Stimulated activated CD8-positive, alpha-beta memory T cell treated with anti-CD3 and anti-CD28 coated beads, Interleukin-12 subunit alpha, Interleukin-12 subunit beta, amount 100 ng/mL, for 1 hour (primary cell): ENCODE measurements around the gene INHBA.

Experiments
- DNase-seq: peaks from one replicate; pipeline ENCODE4 v3.0.0-alpha.2; 2020; ENCODE audit warnings: low read depth

INHBA gene

GRCh38 chr7:41688906-41689305 is 14.0 kb downstream of the INHBA start:
- DNase-seq, result no peak

GRCh38 chr7:41688012-41688625 is 14.8 kb downstream of the INHBA start:
- no peak for DNase-seq

- DNase-seq, result no peak
Observed at GRCh38 chr7:41685684-41686083, 17.2 kb downstream of the INHBA start.

GRCh38 chr7:41682422-41682821 is 20.5 kb downstream of the INHBA start:
- DNase-seq, result no peak

GRCh38 chr7:41679566-41679965 is 23.3 kb downstream of the INHBA start:
- DNase-seq, result no peak

GRCh38 chr7:41674505-41675023 is 28.3 kb downstream of the INHBA start:
- no peak for DNase-seq

GRCh38 chr7:41661596-41661995 is 41.3 kb downstream of the INHBA start:
- DNase-seq, result no peak

GRCh38 chr7:41659539-41659938 is 43.4 kb downstream of the INHBA start:
- no peak for DNase-seq

- no peak for DNase-seq
Observed at GRCh38 chr7:41656366-41656765, 46.5 kb downstream of the INHBA start.

- no peak for DNase-seq
Observed at GRCh38 chr7:41655426-41655825, 47.5 kb downstream of the INHBA start.

GRCh38 chr7:41652267-41652666 is 50.6 kb downstream of the INHBA start:
- no peak for DNase-seq

- no peak for DNase-seq
Observed at GRCh38 chr7:41648501-41648900, 54.4 kb downstream of the INHBA start.

GRCh38 chr7:41643616-41644015 is 59.3 kb downstream of the INHBA start:
- no peak for DNase-seq

GRCh38 chr7:41641665-41642014 is 61.2 kb downstream of the INHBA start:
- no peak for DNase-seq

GRCh38 chr7:41641011-41641664 is 61.8 kb downstream of the INHBA start:
- DNase-seq, result no peak

GRCh38 chr7:41640487-41640886 is 62.4 kb downstream of the INHBA start:
- no peak for DNase-seq

GRCh38 chr7:41637049-41637448 is 65.8 kb downstream of the INHBA start:
- no peak for DNase-seq
